Prostate gland (tissue), 2 donors: ENCODE results near the gene TMEM91.

Experiments
- CTCF ChIP-seq, 4 experiments: fragments of 200-600 bp in 2 of 4; fragments of 450-650 bp in 2 of 4; sonication (generic) in 2 of 4; IDR thresholded peaks; 1 replicate in 3 of 4; 2 replicates in 1 of 4; pipeline ENCODE4 v1.5.1; 2016 to 2019; ENCODE audit warnings: antibody characterized with exemption in 4 of 4, mild to moderate bottlenecking in 2 of 4, moderate library complexity in 2 of 4
- POLR2A ChIP-seq: fragments of 450-650 bp; IDR thresholded peaks from one replicate; pipeline ENCODE4 v1.6.1; 2016; ENCODE audit warnings: antibody characterized with exemption, mild to moderate bottlenecking
- POLR2AphosphoS5 ChIP-seq: sonication (generic); formaldehyde crosslinking; IDR thresholded peaks from one replicate; pipeline ENCODE4 v1.6.1; 2017; ENCODE audit warnings: antibody characterized with exemption

- TF ChIP-seq POLR2A (no peak), POLR2AphosphoS5 (no peak), CTCF (IDR thresholded peaks at IDR 0.05) (no peak)
Measured at GRCh38 chr19:41350735-41351338, 25.5 kb upstream of the TMEM91 start.
